HEK293 (cell line): ENCODE data around the gene CFAP65.

Source experiments
- PATZ1 ChIP-seq: fragments of 450-650 bp; formaldehyde crosslinking; IDR thresholded peaks from 2 replicates; pipeline ENCODE4 v1.5.1; 2016; ENCODE audit warnings: missing biosample characterization, missing genetic modification characterization
- SCRT1 ChIP-seq: fragments of 450-650 bp; formaldehyde crosslinking; IDR thresholded peaks from 2 replicates; pipeline ENCODE4 v1.5.1; 2016; ENCODE audit warnings: missing biosample characterization, missing genetic modification characterization, borderline replicate concordance
- SP7 ChIP-seq: fragments of 450-650 bp; formaldehyde crosslinking; IDR thresholded peaks from 2 replicates; pipeline ENCODE4 v1.5.1; 2016; ENCODE audit warnings: missing biosample characterization, missing genetic modification characterization
- WT1 ChIP-seq: fragments of 450-650 bp; formaldehyde crosslinking; IDR thresholded peaks from 2 replicates; pipeline ENCODE4 v1.5.1; 2016; ENCODE audit warnings: missing biosample characterization, missing genetic modification characterization
- ZBTB17 ChIP-seq: fragments of 450-650 bp; formaldehyde crosslinking; IDR thresholded peaks from 2 replicates; pipeline ENCODE4 v1.5.1; 2016; ENCODE audit warnings: missing biosample characterization, missing genetic modification characterization
- ZBTB6 ChIP-seq: fragments of 450-650 bp; formaldehyde crosslinking; IDR thresholded peaks from 2 replicates; pipeline ENCODE4 v1.5.1; 2017; ENCODE audit warnings: missing biosample characterization, missing genetic modification characterization
- ZFP3 ChIP-seq: fragments of 450-650 bp; formaldehyde crosslinking; IDR thresholded peaks from 2 replicates; pipeline ENCODE4 v1.5.1; 2016; ENCODE audit warnings: low read depth, missing biosample characterization, missing genetic modification characterization
- ZNF16 ChIP-seq: fragments of 450-650 bp; formaldehyde crosslinking; IDR thresholded peaks from 2 replicates; pipeline ENCODE4 v1.5.1; 2016; ENCODE audit warnings: low read depth, missing biosample characterization, missing genetic modification characterization
- ZNF19 ChIP-seq: fragments of 450-650 bp; formaldehyde crosslinking; IDR thresholded peaks from 2 replicates; pipeline ENCODE4; 2016; ENCODE audit warnings: missing biosample characterization, missing genetic modification characterization, low read depth
- ZNF2 ChIP-seq: fragments of 450-650 bp; formaldehyde crosslinking; IDR thresholded peaks from 2 replicates; pipeline ENCODE4 v1.5.1; 2016; ENCODE audit warnings: missing biosample characterization, missing genetic modification characterization
- ZNF211 ChIP-seq: fragments of 450-650 bp; formaldehyde crosslinking; IDR thresholded peaks from 2 replicates; pipeline ENCODE4 v1.5.1; 2016; ENCODE audit warnings: low read depth, missing biosample characterization, missing genetic modification characterization
- ZNF24 ChIP-seq: fragments of 450-650 bp; formaldehyde crosslinking; IDR thresholded peaks from 2 replicates; pipeline ENCODE4 v1.5.1; 2016; ENCODE audit warnings: missing biosample characterization, missing genetic modification characterization
- ZNF280D ChIP-seq: fragments of 450-650 bp; formaldehyde crosslinking; IDR thresholded peaks from 2 replicates; pipeline ENCODE4 v1.5.1; 2016; ENCODE audit warnings: missing biosample characterization, missing genetic modification characterization
- ZNF292 ChIP-seq: fragments of 450-650 bp; formaldehyde crosslinking; IDR thresholded peaks from 2 replicates; pipeline ENCODE4 v1.5.1; 2016; ENCODE audit warnings: low read depth, missing biosample characterization, missing genetic modification characterization, borderline replicate concordance
- ZNF362 ChIP-seq: fragments of 450-650 bp; formaldehyde crosslinking; IDR thresholded peaks from 2 replicates; pipeline ENCODE4 v1.5.1; 2016; ENCODE audit warnings: missing biosample characterization, missing genetic modification characterization
- ZNF391 ChIP-seq: fragments of 450-650 bp; formaldehyde crosslinking; IDR thresholded peaks from 2 replicates; pipeline ENCODE4 v1.5.1; 2016; ENCODE audit warnings: low read depth, missing biosample characterization, missing genetic modification characterization, borderline replicate concordance
- ZNF394 ChIP-seq: fragments of 450-650 bp; formaldehyde crosslinking; IDR thresholded peaks from 2 replicates; pipeline ENCODE4 v1.5.1; 2016; ENCODE audit warnings: missing biosample characterization, missing genetic modification characterization, mild to moderate bottlenecking, moderate library complexity, borderline replicate concordance
- ZNF48 ChIP-seq: fragments of 450-650 bp; formaldehyde crosslinking; IDR thresholded peaks from 2 replicates; pipeline ENCODE4 v1.5.1; 2016; ENCODE audit warnings: missing biosample characterization, missing genetic modification characterization
- ZNF501 ChIP-seq: fragments of 450-650 bp; formaldehyde crosslinking; IDR thresholded peaks from 2 replicates; pipeline ENCODE4 v1.5.1; 2016; ENCODE audit warnings: missing biosample characterization, missing genetic modification characterization
- ZNF521 ChIP-seq: fragments of 450-650 bp; formaldehyde crosslinking; IDR thresholded peaks from 2 replicates; pipeline ENCODE4 v1.5.1; 2017; ENCODE audit warnings: missing biosample characterization, mild to moderate bottlenecking, missing genetic modification characterization
- ZNF530 ChIP-seq: fragments of 450-650 bp; formaldehyde crosslinking; IDR thresholded peaks from 2 replicates; pipeline ENCODE4 v1.5.1; 2016; ENCODE audit warnings: low read depth, missing biosample characterization, missing genetic modification characterization
- ZNF555 ChIP-seq: fragments of 450-650 bp; formaldehyde crosslinking; conservative IDR thresholded peaks from 2 replicates; pipeline ENCODE4 v1.5.1; 2017; ENCODE audit warnings: missing biosample characterization, mild to moderate bottlenecking, missing genetic modification characterization, inconsistent platforms
- ZNF600 ChIP-seq: fragments of 450-650 bp; formaldehyde crosslinking; IDR thresholded peaks from 2 replicates; pipeline ENCODE4 v1.5.1; 2016; ENCODE audit warnings: missing biosample characterization, missing genetic modification characterization
- ZNF768 ChIP-seq: fragments of 450-650 bp; formaldehyde crosslinking; IDR thresholded peaks from 2 replicates; pipeline ENCODE4 v1.5.1; 2018; ENCODE audit warnings: missing biosample characterization, mild to moderate bottlenecking, missing genetic modification characterization
- ZNF843 ChIP-seq: fragments of 450-650 bp; formaldehyde crosslinking; IDR thresholded peaks from 2 replicates; pipeline ENCODE4 v1.5.1; 2016; ENCODE audit warnings: missing biosample characterization, missing genetic modification characterization
- TF ChIP-seq, protein P1 (sequence below): fragments of 450-650 bp; formaldehyde crosslinking; IDR thresholded peaks from 2 replicates; pipeline ENCODE4 v1.5.1; 2017; ENCODE audit warnings: missing biosample characterization, mild to moderate bottlenecking, missing genetic modification characterization, moderate library complexity

The CFAP65 gene

DNA sequence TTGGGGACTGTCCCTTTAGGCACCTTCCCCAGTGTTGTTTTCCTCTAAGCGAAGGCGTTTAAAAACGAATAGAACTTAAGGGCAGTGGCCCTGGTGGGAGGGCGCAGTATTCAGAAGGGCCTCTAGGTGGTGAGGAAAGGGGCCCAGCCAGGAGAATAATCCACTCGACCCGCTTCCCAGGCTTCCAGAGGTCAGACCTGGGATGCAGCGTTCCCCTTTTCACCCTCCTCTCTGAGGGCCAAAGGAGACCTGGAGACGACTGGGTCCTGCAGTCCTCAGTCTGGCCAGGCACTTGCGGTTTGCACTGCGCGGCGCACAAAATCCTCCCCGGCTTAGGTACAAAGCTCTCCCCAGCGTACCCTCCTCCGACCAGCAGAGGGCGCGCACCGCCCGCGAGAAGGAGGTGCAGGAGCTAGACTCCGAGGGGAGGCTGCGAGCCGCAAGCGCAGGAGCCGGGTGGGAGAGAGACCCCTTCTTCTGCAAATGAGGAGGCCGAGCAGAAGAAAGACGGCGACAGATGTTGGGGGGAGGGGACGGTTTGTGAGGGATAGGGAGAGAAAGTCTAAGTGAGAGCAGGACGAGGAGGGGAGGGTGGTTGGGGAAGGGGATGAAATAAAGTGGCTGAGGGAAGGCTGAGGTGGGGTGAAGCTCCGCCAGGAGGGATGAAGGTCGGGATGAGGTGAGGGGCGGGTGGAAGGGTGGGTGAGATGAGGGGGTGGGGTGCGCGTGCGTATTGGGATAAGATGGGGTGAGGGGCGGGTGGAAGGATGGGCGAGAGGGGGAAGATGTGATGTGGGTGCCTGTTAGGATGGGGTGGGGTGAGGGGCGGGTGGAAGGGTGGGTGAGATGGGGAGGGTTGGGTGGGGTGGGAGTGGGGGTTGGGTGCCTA, 61.2 kb downstream of the CFAP65 start (continued):
- TF ChIP-seq PATZ1 (tag by site-specific recombination) (peak; percentile 51), ZNF521 (tag by site-specific recombination) (no peak), ZNF19 (no peak), ZNF843 (tag by site-specific recombination) (no peak), ZNF24 (peak; percentile 62; the same call in 1 of the 2 replicates), ZBTB17 (tag by site-specific recombination) (peak; percentile 52; the same call in 1 of the 2 replicates), ZNF768 (tag by site-specific recombination) (no peak), ZNF600 (tag by site-specific recombination) (peak; percentile 46; the same call in 1 of the 2 replicates), ZNF501 (tag by site-specific recombination) (no peak; the same call in 1 of the 2 replicates), ZBTB6 (peak; percentile 47; the same call in 1 of the 2 replicates), ZNF2 (peak; percentile 76), ZNF391 (tag by site-specific recombination) (0 out of 2 replicates have a peak, but pooled peaks have one; percentile 49), ZNF555 (tag by site-specific recombination) (no peak), ZNF394 (tag by site-specific recombination) (peak; percentile 16; the same call in 1 of the 2 replicates), ZNF280D (tag by site-specific recombination) (no peak), ZNF362 (tag by site-specific recombination) (no peak), ZFP3 (tag by site-specific recombination) (no peak), ZNF530 (no peak), ZNF16 (tag by site-specific recombination) (no peak), ZNF292 (tag by site-specific recombination) (no peak), SCRT1 (tag by site-specific recombination) (no peak), SP7 (tag by site-specific recombination) (0 out of 2 replicates have a peak, but pooled peaks have one; percentile 19), WT1 (tag by site-specific recombination) (no peak), ZNF48 (no peak), ZNF211 (no peak)
- TF ChIP-seq, protein P1, sequence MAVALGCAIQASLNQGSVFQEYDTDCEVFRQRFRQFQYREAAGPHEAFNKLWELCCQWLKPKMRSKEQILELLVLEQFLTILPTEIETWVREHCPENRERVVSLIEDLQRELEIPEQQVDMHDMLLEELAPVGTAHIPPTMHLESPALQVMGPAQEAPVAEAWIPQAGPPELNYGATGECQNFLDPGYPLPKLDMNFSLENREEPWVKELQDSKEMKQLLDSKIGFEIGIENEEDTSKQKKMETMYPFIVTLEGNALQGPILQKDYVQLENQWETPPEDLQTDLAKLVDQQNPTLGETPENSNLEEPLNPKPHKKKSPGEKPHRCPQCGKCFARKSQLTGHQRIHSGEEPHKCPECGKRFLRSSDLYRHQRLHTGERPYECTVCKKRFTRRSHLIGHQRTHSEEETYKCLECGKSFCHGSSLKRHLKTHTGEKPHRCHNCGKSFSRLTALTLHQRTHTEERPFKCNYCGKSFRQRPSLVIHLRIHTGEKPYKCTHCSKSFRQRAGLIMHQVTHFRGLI (tag by site-specific recombination), result no peak
